HepG2 (cell line): Measurements from ENCODE around the gene CTDSP1. TPM values are rescaled to one million over a fixed set of nuclear protein-coding genes. Genes with fewer than 3 reads are reported as not detected.
A peak's percentile ranks its signal among the peaks of the same experiment; 100 is the strongest.

Experiments used
- ARNT ChIP-seq: fragments of 450-650 bp; IDR thresholded peaks from 2 replicates; pipeline ENCODE4 v1.6.1; 2017
- CC2D1A ChIP-seq: sonication (generic); formaldehyde crosslinking; IDR thresholded peaks from 2 replicates; pipeline ENCODE4 v1.8.1; 2023; ENCODE audit warnings: mild to moderate bottlenecking, missing genetic modification reagents
- CEBPG ChIP-seq: IDR thresholded peaks from 2 replicates; pipeline ENCODE4 v1.6.1; 2016
- GABPB1 ChIP-seq: IDR thresholded peaks from 2 replicates; pipeline ENCODE4 v1.6.1; 2016; ENCODE audit warnings: mild to moderate bottlenecking, missing genetic modification reagents, moderate library complexity, missing compliant biosample characterization
- HNF4A ChIP-seq: sonication (generic); formaldehyde crosslinking; IDR thresholded peaks from 2 replicates; pipeline ENCODE4 v1.4.0; 2020; ENCODE audit warnings: missing genetic modification reagents
- JUND ChIP-seq: sonication (generic); formaldehyde crosslinking; IDR thresholded peaks from 2 replicates; pipeline ENCODE4 v1.8.0; 2022; ENCODE audit warnings: mild to moderate bottlenecking, missing genetic modification reagents
- MBNL3 ChIP-seq: fragments of 250-450 bp; sonication (Bioruptor Pico); conservative IDR thresholded peaks from 2 replicates; pipeline ENCODE4 v1.8.0; 2022; ENCODE audit warnings: mild to moderate bottlenecking, inconsistent platforms
- RFX1 ChIP-seq: fragments of 450-650 bp; IDR thresholded peaks from 2 replicates; pipeline ENCODE4 v1.6.1; 2017
- SIN3A ChIP-seq: IDR thresholded peaks from 2 replicates; pipeline ENCODE4 v1.6.1; 2011; ENCODE audit warnings: low read depth, mild to moderate bottlenecking, control low read depth, low read length, borderline replicate concordance
- SRSF1 ChIP-seq: fragments of 200-400 bp; formaldehyde crosslinking; optimal IDR thresholded peaks from 2 replicates; pipeline ENCODE3; 2017; ENCODE audit warnings: mild to moderate bottlenecking, low read depth, low read length, moderate library complexity
- ZBTB8A ChIP-seq: sonication (generic); formaldehyde crosslinking; IDR thresholded peaks from 2 replicates; pipeline ENCODE4 v1.4.0; 2020; ENCODE audit warnings: mild to moderate bottlenecking, low read depth, missing genetic modification reagents, borderline replicate concordance
- ZFP37 ChIP-seq: sonication (generic); formaldehyde crosslinking; IDR thresholded peaks from 2 replicates; pipeline ENCODE4 v1.4.0; 2020; ENCODE audit warnings: missing genetic modification reagents, borderline replicate concordance
- ZNF180 ChIP-seq: sonication (generic); formaldehyde crosslinking; IDR thresholded peaks from 2 replicates; pipeline ENCODE4 v1.4.0; 2020; ENCODE audit warnings: low read depth, missing genetic modification reagents, borderline replicate concordance
- ZNF264 ChIP-seq: sonication (generic); formaldehyde crosslinking; IDR thresholded peaks from 2 replicates; pipeline ENCODE4 v1.4.0; 2020; ENCODE audit warnings: missing genetic modification reagents
- ZNF780A ChIP-seq: sonication (generic); formaldehyde crosslinking; IDR thresholded peaks from 2 replicates; pipeline ENCODE4 v1.8.0; 2022; ENCODE audit warnings: mild to moderate bottlenecking, missing genetic modification reagents, moderate library complexity
- polyA plus RNA-seq, 8 experiments: library from polyadenylated mRNA; depleted of rRNA in 3 of 8; stranded (reverse) in 7 of 8; unstranded in 1 of 8; fragments of >200 nt; fragmentation: Illumina TruSeq in 4 of 8; extraction: Trizol in 4 of 8; gene quantifications; 2 replicates each; pipeline versions ENCODE4 v1.2.1 to v1.2.3, GENCODE V29; 2011 to 2016; ENCODE audit warnings: low read depth in 4 of 8, missing spikeins in 1 of 8, mixed read lengths in 1 of 8; ENCODE audit not compliant: insufficient read depth in 1 of 8
- total RNA-seq, 5 experiments: library from RNA; depleted of rRNA; stranded (reverse); fragments of >200 nt; fragmentation: Illumina TruSeq; extraction: Trizol; gene quantifications; 2 replicates each; pipeline ENCODE4 v1.2.3, GENCODE V29; 2016; ENCODE audit warnings: low read depth in 1 of 5
- TF ChIP-seq, protein P1 (sequence below): sonication (generic); formaldehyde crosslinking; IDR thresholded peaks from 2 replicates; pipeline ENCODE4 v1.4.0; 2020; ENCODE audit warnings: mild to moderate bottlenecking, low read depth, missing genetic modification reagents
- TF ChIP-seq, protein P2 (sequence below): sonication (generic); formaldehyde crosslinking; IDR thresholded peaks from 2 replicates; pipeline ENCODE4 v1.5.0; 2020; ENCODE audit warnings: missing genetic modification reagents, mild to moderate bottlenecking, borderline replicate concordance
- TF ChIP-seq, protein P3 (sequence below): sonication (generic); formaldehyde crosslinking; IDR thresholded peaks from 2 replicates; pipeline ENCODE4 v1.5.0; 2020; ENCODE audit warnings: mild to moderate bottlenecking, missing genetic modification reagents
- TF ChIP-seq, protein P4 (sequence below): sonication (generic); formaldehyde crosslinking; IDR thresholded peaks from 2 replicates; pipeline ENCODE4 v1.9.0; 2021; ENCODE audit warnings: missing genetic modification reagents, mild to moderate bottlenecking, borderline replicate concordance
- TF ChIP-seq, protein P5 (sequence below): sonication (generic); formaldehyde crosslinking; IDR thresholded peaks from 2 replicates; pipeline ENCODE4 v1.4.0; 2020; ENCODE audit warnings: mild to moderate bottlenecking, low read depth, missing genetic modification reagents

Gene CTDSP1
- total and polyA plus RNA-seq, 2 of the 13 experiments (the other 11 are each of a cell fraction or from before 2014, with no cell fraction given), result 91.0 to 268 TPM

DNA sequence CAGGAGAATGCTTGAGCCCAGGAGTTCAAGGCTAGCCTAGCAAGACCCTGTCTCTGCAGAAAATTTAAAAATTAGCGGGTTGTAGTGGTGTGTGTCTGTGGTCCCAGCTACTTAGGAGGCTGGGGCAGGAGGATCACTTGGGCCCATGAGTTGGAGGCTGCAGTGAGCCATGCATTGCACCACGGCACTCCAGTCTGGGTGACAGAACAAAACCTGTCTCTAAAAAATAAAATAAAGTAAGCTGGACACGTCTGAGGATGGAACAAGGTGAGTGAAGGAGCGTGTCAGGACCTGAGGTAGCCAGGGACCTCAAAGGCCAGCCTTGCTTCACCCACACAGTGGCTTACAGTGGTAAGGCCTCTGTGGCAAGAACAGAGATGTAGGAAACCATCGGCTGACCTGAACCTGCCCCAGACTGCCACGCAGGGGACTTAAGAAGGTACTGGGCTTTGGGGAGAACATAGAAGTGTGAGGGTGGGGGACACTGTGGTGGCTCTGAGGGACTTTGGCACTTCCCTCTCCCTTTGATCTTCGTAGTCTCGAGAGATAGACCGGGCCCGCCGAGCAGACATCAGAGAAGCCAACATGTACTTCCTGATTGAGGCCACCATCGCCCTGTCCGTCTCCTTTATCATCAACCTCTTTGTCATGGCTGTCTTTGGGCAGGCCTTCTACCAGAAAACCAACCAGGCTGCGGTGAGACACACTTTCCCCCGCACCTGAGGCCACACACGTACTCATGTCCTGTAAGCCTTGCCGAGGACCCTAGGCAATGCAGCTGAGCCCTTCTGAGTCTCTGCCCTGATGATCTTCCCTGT is 10.1 kb upstream of the CTDSP1 start (continued):
- TF ChIP-seq GABPB1 (CRISPR knock-in tag) (peak; percentile 43; the same call in 1 of the 2 replicates), JUND (CRISPR knock-in tag) (no peak), MBNL3 (CRISPR knock-in tag) (no peak), CC2D1A (CRISPR knock-in tag) (no peak), ZBTB8A (CRISPR knock-in tag) (no peak), ZNF180 (CRISPR knock-in tag) (no peak), ZFP37 (CRISPR knock-in tag) (no peak), SIN3A (no peak), ARNT (no peak), SRSF1 (no peak), RFX1 (no peak), HNF4A (CRISPR knock-in tag) (peak; percentile 71), ZNF264 (CRISPR knock-in tag) (no peak), CEBPG (CRISPR knock-in tag) (0 out of 2 replicates have a peak, but pooled peaks have one; percentile 4), ZNF780A (CRISPR knock-in tag) (no peak)
- TF ChIP-seq, protein P1, sequence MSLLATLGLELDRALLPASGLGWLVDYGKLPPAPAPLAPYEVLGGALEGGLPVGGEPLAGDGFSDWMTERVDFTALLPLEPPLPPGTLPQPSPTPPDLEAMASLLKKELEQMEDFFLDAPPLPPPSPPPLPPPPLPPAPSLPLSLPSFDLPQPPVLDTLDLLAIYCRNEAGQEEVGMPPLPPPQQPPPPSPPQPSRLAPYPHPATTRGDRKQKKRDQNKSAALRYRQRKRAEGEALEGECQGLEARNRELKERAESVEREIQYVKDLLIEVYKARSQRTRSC (CRISPR knock-in tag), result no peak
- TF ChIP-seq, protein P2, sequence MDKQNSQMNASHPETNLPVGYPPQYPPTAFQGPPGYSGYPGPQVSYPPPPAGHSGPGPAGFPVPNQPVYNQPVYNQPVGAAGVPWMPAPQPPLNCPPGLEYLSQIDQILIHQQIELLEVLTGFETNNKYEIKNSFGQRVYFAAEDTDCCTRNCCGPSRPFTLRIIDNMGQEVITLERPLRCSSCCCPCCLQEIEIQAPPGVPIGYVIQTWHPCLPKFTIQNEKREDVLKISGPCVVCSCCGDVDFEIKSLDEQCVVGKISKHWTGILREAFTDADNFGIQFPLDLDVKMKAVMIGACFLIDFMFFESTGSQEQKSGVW (CRISPR knock-in tag), result no peak
- TF ChIP-seq, protein P3, sequence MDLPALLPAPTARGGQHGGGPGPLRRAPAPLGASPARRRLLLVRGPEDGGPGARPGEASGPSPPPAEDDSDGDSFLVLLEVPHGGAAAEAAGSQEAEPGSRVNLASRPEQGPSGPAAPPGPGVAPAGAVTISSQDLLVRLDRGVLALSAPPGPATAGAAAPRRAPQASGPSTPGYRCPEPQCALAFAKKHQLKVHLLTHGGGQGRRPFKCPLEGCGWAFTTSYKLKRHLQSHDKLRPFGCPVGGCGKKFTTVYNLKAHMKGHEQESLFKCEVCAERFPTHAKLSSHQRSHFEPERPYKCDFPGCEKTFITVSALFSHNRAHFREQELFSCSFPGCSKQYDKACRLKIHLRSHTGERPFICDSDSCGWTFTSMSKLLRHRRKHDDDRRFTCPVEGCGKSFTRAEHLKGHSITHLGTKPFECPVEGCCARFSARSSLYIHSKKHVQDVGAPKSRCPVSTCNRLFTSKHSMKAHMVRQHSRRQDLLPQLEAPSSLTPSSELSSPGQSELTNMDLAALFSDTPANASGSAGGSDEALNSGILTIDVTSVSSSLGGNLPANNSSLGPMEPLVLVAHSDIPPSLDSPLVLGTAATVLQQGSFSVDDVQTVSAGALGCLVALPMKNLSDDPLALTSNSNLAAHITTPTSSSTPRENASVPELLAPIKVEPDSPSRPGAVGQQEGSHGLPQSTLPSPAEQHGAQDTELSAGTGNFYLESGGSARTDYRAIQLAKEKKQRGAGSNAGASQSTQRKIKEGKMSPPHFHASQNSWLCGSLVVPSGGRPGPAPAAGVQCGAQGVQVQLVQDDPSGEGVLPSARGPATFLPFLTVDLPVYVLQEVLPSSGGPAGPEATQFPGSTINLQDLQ (CRISPR knock-in tag), result 0 out of 2 replicates have a peak, but pooled peaks have one; percentile 51
- TF ChIP-seq, protein P4, sequence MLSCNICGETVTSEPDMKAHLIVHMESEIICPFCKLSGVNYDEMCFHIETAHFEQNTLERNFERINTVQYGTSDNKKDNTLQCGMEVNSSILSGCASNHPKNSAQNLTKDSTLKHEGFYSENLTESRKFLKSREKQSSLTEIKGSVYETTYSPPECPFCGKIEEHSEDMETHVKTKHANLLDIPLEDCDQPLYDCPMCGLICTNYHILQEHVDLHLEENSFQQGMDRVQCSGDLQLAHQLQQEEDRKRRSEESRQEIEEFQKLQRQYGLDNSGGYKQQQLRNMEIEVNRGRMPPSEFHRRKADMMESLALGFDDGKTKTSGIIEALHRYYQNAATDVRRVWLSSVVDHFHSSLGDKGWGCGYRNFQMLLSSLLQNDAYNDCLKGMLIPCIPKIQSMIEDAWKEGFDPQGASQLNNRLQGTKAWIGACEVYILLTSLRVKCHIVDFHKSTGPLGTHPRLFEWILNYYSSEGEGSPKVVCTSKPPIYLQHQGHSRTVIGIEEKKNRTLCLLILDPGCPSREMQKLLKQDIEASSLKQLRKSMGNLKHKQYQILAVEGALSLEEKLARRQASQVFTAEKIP, result no peak
- TF ChIP-seq, protein P5, sequence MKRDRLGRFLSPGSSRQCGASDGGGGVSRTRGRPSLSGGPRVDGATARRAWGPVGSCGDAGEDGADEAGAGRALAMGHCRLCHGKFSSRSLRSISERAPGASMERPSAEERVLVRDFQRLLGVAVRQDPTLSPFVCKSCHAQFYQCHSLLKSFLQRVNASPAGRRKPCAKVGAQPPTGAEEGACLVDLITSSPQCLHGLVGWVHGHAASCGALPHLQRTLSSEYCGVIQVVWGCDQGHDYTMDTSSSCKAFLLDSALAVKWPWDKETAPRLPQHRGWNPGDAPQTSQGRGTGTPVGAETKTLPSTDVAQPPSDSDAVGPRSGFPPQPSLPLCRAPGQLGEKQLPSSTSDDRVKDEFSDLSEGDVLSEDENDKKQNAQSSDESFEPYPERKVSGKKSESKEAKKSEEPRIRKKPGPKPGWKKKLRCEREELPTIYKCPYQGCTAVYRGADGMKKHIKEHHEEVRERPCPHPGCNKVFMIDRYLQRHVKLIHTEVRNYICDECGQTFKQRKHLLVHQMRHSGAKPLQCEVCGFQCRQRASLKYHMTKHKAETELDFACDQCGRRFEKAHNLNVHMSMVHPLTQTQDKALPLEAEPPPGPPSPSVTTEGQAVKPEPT (CRISPR knock-in tag), result no peak
